ENCODE measurements around the gene CLIP1. TPM values are rescaled to one million over a fixed set of nuclear protein-coding genes. Genes with fewer than 3 reads are reported as not detected.
"Not testable (repeated sequence)": the region's sequence is repeated elsewhere in the genome, so short reads cannot be mapped to it uniquely, and the experiment has no call there.

CLIP1 gene
- total and polyA plus RNA-seq, 2 of the 13 experiments (the other 11 are each of a cell fraction or from before 2014, with no cell fraction given), result 28.9 to 43.7 TPM

DNA sequence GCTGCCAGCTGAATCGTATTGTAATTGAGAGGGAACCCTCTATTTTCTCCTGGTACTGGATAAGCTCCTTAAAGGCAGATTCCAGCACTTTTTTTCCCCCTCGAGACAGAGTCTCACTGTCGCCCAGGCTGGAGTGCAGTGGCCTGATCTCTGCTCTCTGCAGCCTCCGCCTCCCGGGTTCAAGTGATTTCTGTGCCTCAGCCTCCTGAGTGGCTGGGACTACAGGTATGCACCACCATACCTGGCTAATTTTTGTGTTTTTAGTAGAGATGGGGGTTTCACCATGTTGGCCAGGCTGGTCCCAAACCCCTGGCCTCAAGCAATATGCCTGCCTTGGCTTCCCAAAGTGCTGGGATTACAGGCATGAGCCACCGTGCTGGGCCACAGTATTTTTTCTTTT, 47.4 kb upstream of the CLIP1 start:
- ATAC-seq, result peak; percentile 17; the same call in 1 of the 3 replicates
- peaks cover 7 to 23% of the 10 kb centered on the region in 2 experiments for H3K36me3 ChIP-seq (replicated peaks in 1 of 2; ENCODE audit: control insufficient read depth in 1 of 2, insufficient read depth in 2 of 2, low read length in 2 of 2)
- in situ Hi-C loops (cut with HindIII; ENCODE audit: extremely low pct_ligation_motif_present, low pct_unique_long_range_greater_than_20kb), result loop anchor here (5.0 kb wide), 1 partner anchor 73 kb away; no protein-coding TSS in a partner anchor
- H3K9me3 ChIP-seq (ENCODE audit: low read length); H4K20me1 ChIP-seq (ENCODE audit: insufficient read depth, low read length); H2AFZ ChIP-seq (ENCODE audit: low read length); H3K27me3 ChIP-seq (ENCODE audit: control insufficient read depth in 1 of 2, insufficient read depth in 2 of 2, low read length in 2 of 2); FAIRE-seq; DNase-seq (ENCODE audit: low spot score); BruUV-seq (replicated peaks); H3K9ac ChIP-seq (ENCODE audit: insufficient read depth, low read depth, low read length); H3K79me2 ChIP-seq (ENCODE audit: insufficient read depth, low read length); CTCF ChIA-PET (ENCODE audit: low intra/inter-chr PET ratio, low total read pairs); H3K4me1 ChIP-seq (ENCODE audit: insufficient read depth, low read length); H3K4me2 ChIP-seq (ENCODE audit: low read depth, low read length); H3K27ac ChIP-seq (ENCODE audit: extremely low read length, insufficient read depth, low read length); H3K4me3 ChIP-seq (replicated peaks in 1 of 3; ENCODE audit: insufficient read depth in 1 of 3, low read depth in 2 of 3, low read length in 3 of 3): not testable (repeated sequence)
- POLR2A ChIA-PET, result interaction anchor here (0.9 to 1.1 kb wide), 2 partner anchors 64 to 67 kb away, joined by 3 read pairs; no protein-coding TSS in a partner anchor
- 87% methylated on average over 6 of the region's 6 CpGs for WGBS (ENCODE audit: low lambda C conversion rate)
- intact Hi-C loops (cut with micrococcal nuclease; ENCODE audit: unreplicated experiment), result loop anchor here (5.0 kb wide), 1 partner anchor 133 kb away; no protein-coding TSS in a partner anchor

DNA sequence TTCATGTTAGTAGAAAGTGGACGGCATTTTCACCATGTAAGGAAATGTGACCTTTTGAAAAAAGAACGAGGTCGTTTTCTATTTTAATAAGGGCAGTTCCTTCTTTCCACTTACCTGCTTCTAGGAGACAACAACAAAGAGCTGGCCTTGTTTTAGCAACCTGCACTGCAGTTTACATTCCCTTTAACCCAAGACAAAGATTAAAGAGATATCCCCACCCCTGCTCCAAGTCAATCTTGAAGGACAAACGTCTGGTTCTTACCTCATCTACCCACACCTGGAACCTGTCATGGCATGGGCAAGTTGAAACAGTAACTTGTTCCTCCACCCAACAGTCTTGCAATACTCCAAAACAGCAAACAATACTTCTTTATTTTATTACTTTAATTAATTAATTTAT, 45.5 kb upstream of the CLIP1 start:
- Histone ChIP-seq H4K20me1 (ENCODE audit: insufficient read depth, low read length) (no peaks in the 10 kb centered on the region), H3K36me3 (replicated peaks in 1 of 2; ENCODE audit: control insufficient read depth in 1 of 2, insufficient read depth in 2 of 2, low read length in 2 of 2) (peaks cover 2 to 5% of the 10 kb centered on the region in 2 experiments; a peak in 1 of 5 replicates), H3K27ac (ENCODE audit: extremely low read length, insufficient read depth, low read length) (no peak overlapping the region), H3K4me3 (replicated peaks in 1 of 3; ENCODE audit: insufficient read depth in 1 of 3, low read depth in 2 of 3, low read length in 3 of 3) (no peak overlapping the region), H3K9ac (ENCODE audit: insufficient read depth, low read depth, low read length) (no peak overlapping the region), H3K4me1 (ENCODE audit: insufficient read depth, low read length) (peaks cover 21% of the 10 kb centered on the region), H2AFZ (ENCODE audit: low read length) (no peak overlapping the region), H3K27me3 (ENCODE audit: control insufficient read depth in 1 of 2, insufficient read depth in 2 of 2, low read length in 2 of 2) (no peaks in the 10 kb centered on the region), H3K79me2 (ENCODE audit: insufficient read depth, low read length) (no peaks in the 10 kb centered on the region), H3K4me2 (ENCODE audit: low read depth, low read length) (no peak overlapping the region), H3K9me3 (ENCODE audit: low read length) (no peaks in the 10 kb centered on the region)
- in situ Hi-C loops (cut with HindIII; ENCODE audit: extremely low pct_ligation_motif_present, low pct_unique_long_range_greater_than_20kb) (no loop called here), intact Hi-C loops (cut with micrococcal nuclease; ENCODE audit: unreplicated experiment) (no loop called here)
- ChIA-PET CTCF (ENCODE audit: low intra/inter-chr PET ratio, low total read pairs) (no interaction called here), POLR2A (no interaction called here)
- no peak for TF ChIP-seq TCF12 (IDR thresholded peaks at IDR 0.05)
- TF ChIP-seq TCF12 (CRISPR knock-in tag; IDR thresholded peaks at IDR 0.05), result no peak
- TF ChIP-seq IRX3 (CRISPR knock-in tag; IDR thresholded peaks at IDR 0.05; ENCODE audit: borderline replicate concordance, low read depth), result no peak
- TF ChIP-seq ZNF546 (CRISPR knock-in tag; conservative IDR thresholded peaks at IDR 0.05), result no peak
- no peak for TF ChIP-seq SOX6 (IDR thresholded peaks at IDR 0.05)
- no peak for TF ChIP-seq SOX6 (CRISPR knock-in tag; IDR thresholded peaks at IDR 0.05)
- no peak for TF ChIP-seq ZNF678 (CRISPR knock-in tag; IDR thresholded peaks at IDR 0.05)
- no peak for TF ChIP-seq STAT5B (CRISPR knock-in tag; IDR thresholded peaks at IDR 0.05)
- no peak for TF ChIP-seq KDM2A (CRISPR knock-in tag; IDR thresholded peaks at IDR 0.05; ENCODE audit: borderline replicate concordance, low read depth)
- TF ChIP-seq ZNF136 (CRISPR knock-in tag; IDR thresholded peaks at IDR 0.05; ENCODE audit: low read depth), result no peak
- TF ChIP-seq, protein P1, sequence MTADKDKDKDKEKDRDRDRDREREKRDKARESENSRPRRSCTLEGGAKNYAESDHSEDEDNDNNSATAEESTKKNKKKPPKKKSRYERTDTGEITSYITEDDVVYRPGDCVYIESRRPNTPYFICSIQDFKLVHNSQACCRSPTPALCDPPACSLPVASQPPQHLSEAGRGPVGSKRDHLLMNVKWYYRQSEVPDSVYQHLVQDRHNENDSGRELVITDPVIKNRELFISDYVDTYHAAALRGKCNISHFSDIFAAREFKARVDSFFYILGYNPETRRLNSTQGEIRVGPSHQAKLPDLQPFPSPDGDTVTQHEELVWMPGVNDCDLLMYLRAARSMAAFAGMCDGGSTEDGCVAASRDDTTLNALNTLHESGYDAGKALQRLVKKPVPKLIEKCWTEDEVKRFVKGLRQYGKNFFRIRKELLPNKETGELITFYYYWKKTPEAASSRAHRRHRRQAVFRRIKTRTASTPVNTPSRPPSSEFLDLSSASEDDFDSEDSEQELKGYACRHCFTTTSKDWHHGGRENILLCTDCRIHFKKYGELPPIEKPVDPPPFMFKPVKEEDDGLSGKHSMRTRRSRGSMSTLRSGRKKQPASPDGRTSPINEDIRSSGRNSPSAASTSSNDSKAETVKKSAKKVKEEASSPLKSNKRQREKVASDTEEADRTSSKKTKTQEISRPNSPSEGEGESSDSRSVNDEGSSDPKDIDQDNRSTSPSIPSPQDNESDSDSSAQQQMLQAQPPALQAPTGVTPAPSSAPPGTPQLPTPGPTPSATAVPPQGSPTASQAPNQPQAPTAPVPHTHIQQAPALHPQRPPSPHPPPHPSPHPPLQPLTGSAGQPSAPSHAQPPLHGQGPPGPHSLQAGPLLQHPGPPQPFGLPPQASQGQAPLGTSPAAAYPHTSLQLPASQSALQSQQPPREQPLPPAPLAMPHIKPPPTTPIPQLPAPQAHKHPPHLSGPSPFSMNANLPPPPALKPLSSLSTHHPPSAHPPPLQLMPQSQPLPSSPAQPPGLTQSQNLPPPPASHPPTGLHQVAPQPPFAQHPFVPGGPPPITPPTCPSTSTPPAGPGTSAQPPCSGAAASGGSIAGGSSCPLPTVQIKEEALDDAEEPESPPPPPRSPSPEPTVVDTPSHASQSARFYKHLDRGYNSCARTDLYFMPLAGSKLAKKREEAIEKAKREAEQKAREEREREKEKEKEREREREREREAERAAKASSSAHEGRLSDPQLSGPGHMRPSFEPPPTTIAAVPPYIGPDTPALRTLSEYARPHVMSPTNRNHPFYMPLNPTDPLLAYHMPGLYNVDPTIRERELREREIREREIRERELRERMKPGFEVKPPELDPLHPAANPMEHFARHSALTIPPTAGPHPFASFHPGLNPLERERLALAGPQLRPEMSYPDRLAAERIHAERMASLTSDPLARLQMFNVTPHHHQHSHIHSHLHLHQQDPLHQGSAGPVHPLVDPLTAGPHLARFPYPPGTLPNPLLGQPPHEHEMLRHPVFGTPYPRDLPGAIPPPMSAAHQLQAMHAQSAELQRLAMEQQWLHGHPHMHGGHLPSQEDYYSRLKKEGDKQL (CRISPR knock-in tag; IDR thresholded peaks at IDR 0.05; ENCODE audit: low read depth), result no peak
- TF ChIP-seq MEIS2 (CRISPR knock-in tag; IDR thresholded peaks at IDR 0.05), result no peak
- FAIRE-seq (no peak), DNase-seq (ENCODE audit: low spot score) (no peak), ATAC-seq (no peak)
- WGBS (ENCODE audit: low lambda C conversion rate), result 60% methylated on average over 4 of the region's 4 CpGs
- BruUV-seq (replicated peaks), result no TSS peak
